Measurements from ENCODE around the gene MAPKBP1.

DNA sequence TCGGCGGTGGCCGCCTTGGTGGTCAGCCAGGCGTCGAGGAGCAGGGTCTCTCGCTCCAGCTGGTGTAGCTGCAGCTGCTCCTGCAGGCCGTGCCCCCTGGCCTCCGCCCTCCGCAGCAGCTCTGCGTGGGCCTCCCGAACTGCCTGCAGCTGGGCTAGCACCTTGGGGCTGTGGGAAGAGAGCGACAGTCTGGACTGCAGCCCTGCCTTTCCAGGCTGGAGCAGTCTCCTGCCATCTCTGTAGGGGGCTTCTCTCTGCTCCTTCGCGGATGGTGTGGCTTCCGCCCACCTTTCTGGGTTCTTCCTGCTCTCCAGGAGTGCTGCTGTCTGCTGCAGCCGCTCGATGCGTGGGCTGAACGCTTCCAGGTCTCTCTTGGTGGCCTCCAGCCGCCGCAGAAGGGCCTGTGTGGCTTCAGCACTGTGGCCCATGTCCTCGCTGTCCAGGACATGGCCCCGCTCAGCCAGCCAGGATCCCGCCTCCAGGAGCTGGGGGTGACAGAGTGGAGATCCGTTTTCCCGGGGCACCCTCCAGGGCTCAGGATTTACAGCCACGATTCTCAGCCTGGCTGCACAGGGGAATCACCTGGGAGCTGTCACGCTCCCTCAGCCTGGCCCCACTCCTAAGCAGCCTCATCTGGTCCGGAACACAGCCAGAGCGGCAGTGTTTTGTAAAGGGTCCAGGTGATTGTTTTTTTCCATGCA is 81.1 kb downstream of the MAPKBP1 start:
- TF ChIP-seq, protein P1, sequence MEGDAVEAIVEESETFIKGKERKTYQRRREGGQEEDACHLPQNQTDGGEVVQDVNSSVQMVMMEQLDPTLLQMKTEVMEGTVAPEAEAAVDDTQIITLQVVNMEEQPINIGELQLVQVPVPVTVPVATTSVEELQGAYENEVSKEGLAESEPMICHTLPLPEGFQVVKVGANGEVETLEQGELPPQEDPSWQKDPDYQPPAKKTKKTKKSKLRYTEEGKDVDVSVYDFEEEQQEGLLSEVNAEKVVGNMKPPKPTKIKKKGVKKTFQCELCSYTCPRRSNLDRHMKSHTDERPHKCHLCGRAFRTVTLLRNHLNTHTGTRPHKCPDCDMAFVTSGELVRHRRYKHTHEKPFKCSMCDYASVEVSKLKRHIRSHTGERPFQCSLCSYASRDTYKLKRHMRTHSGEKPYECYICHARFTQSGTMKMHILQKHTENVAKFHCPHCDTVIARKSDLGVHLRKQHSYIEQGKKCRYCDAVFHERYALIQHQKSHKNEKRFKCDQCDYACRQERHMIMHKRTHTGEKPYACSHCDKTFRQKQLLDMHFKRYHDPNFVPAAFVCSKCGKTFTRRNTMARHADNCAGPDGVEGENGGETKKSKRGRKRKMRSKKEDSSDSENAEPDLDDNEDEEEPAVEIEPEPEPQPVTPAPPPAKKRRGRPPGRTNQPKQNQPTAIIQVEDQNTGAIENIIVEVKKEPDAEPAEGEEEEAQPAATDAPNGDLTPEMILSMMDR (IDR thresholded peaks at IDR 0.05): no peak
- TF ChIP-seq POLR2A (IDR thresholded peaks at IDR 0.05): no peak
